K562 (cell line): ENCODE data around the gene CXCR5. TPM values are rescaled to one million over a fixed set of nuclear protein-coding genes. Genes with fewer than 3 reads are reported as not detected.
A peak's percentile ranks its signal among the peaks of the same experiment; 100 is the strongest.

ENCODE experiments used
- BMI1 ChIP-seq: fragments of 150-350 bp; IDR thresholded peaks from 2 replicates; pipeline ENCODE4 v1.6.1; 2014; ENCODE audit warnings: low read length
- BRD9 ChIP-seq: fragments of 450-650 bp; IDR thresholded peaks from 2 replicates; pipeline ENCODE4 v1.6.1; 2018; ENCODE audit warnings: low read depth; ENCODE audit not compliant: partially characterized antibody
- CBX8 ChIP-seq: fragments of 200-600 bp; sonication (generic); IDR thresholded peaks from 2 replicates; pipeline ENCODE4 v1.6.1; 2012; ENCODE audit warnings: borderline replicate concordance, mixed run types, low read depth, mild to moderate bottlenecking, moderate library complexity, mixed read lengths, low read length, control low read depth, inconsistent platforms; ENCODE audit not compliant: poor library complexity, severe bottlenecking; ENCODE audit errors: extremely low read depth
- HDAC2 ChIP-seq: fragments of 450-650 bp; IDR thresholded peaks from 2 replicates; pipeline ENCODE4 v1.6.1; 2016; ENCODE audit warnings: mild to moderate bottlenecking
- HOMEZ ChIP-seq: fragments of 250-450 bp; sonication (Bioruptor Pico); IDR thresholded peaks from 2 replicates; pipeline ENCODE4 v1.4.0; 2020; ENCODE audit warnings: mild to moderate bottlenecking, moderate library complexity
- LARP7 ChIP-seq: fragments of 450-650 bp; IDR thresholded peaks from 2 replicates; pipeline ENCODE4 v1.6.1; 2016
- MBD1 ChIP-seq: fragments of 250-450 bp; sonication (Bioruptor Pico); IDR thresholded peaks from 2 replicates; pipeline ENCODE4 v1.8.0; 2022; ENCODE audit warnings: inconsistent platforms
- NCOR1 ChIP-seq: fragments of 450-650 bp; IDR thresholded peaks from 2 replicates; pipeline ENCODE4 v1.6.1; 2016; ENCODE audit warnings: mild to moderate bottlenecking, moderate library complexity
- PML ChIP-seq: IDR thresholded peaks from 2 replicates; pipeline ENCODE4 v1.6.1; 2012; ENCODE audit warnings: low read length, inconsistent platforms
- RB1 ChIP-seq: fragments of 450-650 bp; IDR thresholded peaks from 2 replicates; pipeline ENCODE4 v1.6.1; 2017; ENCODE audit warnings: low read depth, mild to moderate bottlenecking
- RNF2 ChIP-seq: sonication (generic); IDR thresholded peaks from 2 replicates; pipeline ENCODE4 v1.6.1; 2016
- SAFB2 ChIP-seq: fragments of 200-400 bp; formaldehyde crosslinking; IDR thresholded peaks from 2 replicates; pipeline ENCODE4 v1.6.1; 2018; ENCODE audit warnings: borderline replicate concordance, low read length, low read depth, moderate library complexity; ENCODE audit not compliant: severe bottlenecking
- TRIM25 ChIP-seq: fragments of 450-650 bp; IDR thresholded peaks from 2 replicates; pipeline ENCODE4 v1.7.0; 2016; ENCODE audit warnings: borderline replicate concordance
- ZNF280A ChIP-seq: fragments of 450-650 bp; IDR thresholded peaks from 2 replicates; pipeline ENCODE4 v1.6.1; 2018; ENCODE audit warnings: mild to moderate bottlenecking, low read depth; ENCODE audit not compliant: partially characterized antibody
- polyA plus RNA-seq, 8 experiments: library from polyadenylated mRNA; depleted of rRNA in 4 of 8; stranded (reverse) in 5 of 8; unstranded in 3 of 8; fragments of >200 nt; fragmentation: Nextera tagmentation in 2 of 8; fragmentation: Illumina TruSeq in 1 of 8; extraction: Ambion mirVana in 2 of 8; extraction: Trizol in 1 of 8; gene quantifications; 2 replicates each; pipeline versions ENCODE4 v1.2.1 to v1.2.3, GENCODE V29; 2011 to 2014; ENCODE audit warnings: inconsistent platforms in 1 of 8, missing spikeins in 1 of 8
- total RNA-seq, 7 experiments: library from RNA; depleted of rRNA in 6 of 7; stranded (reverse); fragments of >200 nt in 6 of 7; fragmentation: Illumina TruSeq in 2 of 7; extraction: Trizol in 2 of 7; gene quantifications; 2 replicates each; pipeline versions ENCODE4 v1.2.1 to v1.2.3, GENCODE V29; 2011 to 2021; ENCODE audit warnings: low replicate concordance in 1 of 7
- TF ChIP-seq, protein P1 (sequence below): fragments of 250-450 bp; sonication (Bioruptor Pico); IDR thresholded peaks from 2 replicates; pipeline ENCODE4 v1.5.0; 2022; ENCODE audit warnings: mild to moderate bottlenecking
- TF ChIP-seq, protein P2 (sequence below): fragments of 450-650 bp; IDR thresholded peaks from 2 replicates; pipeline ENCODE4 v1.6.1; 2017; ENCODE audit warnings: antibody characterized with exemption

The CXCR5 gene
- total and polyA plus RNA-seq, 9 of the 15 experiments (the other 6 are each of a cell fraction or from before 2014, with no cell fraction given): 0.03 to 0.06 TPM; not detected in 7

- TF ChIP-seq HOMEZ (0 out of 2 replicates have a peak, but pooled peaks have one; percentile 5), CBX8 (no peak), TRIM25 (no peak), SAFB2 (no peak), PML (peak; percentile 21; the same call in 1 of the 2 replicates), NCOR1 (no peak), BRD9 (peak; percentile 95), ZNF280A (no peak), LARP7 (no peak), RNF2 (peak; percentile 51; the same call in 1 of the 2 replicates), HDAC2 (peak; percentile 90), BMI1 (no peak), MBD1 (CRISPR knock-in tag) (no peak), RB1 (no peak)
- TF ChIP-seq, protein P1, sequence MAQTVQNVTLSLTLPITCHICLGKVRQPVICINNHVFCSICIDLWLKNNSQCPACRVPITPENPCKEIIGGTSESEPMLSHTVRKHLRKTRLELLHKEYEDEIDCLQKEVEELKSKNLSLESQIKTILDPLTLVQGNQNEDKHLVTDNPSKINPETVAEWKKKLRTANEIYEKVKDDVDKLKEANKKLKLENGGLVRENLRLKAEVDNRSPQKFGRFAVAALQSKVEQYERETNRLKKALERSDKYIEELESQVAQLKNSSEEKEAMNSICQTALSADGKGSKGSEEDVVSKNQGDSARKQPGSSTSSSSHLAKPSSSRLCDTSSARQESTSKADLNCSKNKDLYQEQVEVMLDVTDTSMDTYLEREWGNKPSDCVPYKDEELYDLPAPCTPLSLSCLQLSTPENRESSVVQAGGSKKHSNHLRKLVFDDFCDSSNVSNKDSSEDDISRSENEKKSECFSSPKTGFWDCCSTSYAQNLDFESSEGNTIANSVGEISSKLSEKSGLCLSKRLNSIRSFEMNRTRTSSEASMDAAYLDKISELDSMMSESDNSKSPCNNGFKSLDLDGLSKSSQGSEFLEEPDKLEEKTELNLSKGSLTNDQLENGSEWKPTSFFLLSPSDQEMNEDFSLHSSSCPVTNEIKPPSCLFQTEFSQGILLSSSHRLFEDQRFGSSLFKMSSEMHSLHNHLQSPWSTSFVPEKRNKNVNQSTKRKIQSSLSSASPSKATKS (CRISPR knock-in tag): no peak
- TF ChIP-seq, protein P2, sequence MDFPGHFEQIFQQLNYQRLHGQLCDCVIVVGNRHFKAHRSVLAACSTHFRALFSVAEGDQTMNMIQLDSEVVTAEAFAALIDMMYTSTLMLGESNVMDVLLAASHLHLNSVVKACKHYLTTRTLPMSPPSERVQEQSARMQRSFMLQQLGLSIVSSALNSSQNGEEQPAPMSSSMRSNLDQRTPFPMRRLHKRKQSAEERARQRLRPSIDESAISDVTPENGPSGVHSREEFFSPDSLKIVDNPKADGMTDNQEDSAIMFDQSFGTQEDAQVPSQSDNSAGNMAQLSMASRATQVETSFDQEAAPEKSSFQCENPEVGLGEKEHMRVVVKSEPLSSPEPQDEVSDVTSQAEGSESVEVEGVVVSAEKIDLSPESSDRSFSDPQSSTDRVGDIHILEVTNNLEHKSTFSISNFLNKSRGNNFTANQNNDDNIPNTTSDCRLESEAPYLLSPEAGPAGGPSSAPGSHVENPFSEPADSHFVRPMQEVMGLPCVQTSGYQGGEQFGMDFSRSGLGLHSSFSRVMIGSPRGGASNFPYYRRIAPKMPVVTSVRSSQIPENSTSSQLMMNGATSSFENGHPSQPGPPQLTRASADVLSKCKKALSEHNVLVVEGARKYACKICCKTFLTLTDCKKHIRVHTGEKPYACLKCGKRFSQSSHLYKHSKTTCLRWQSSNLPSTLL: no peak
These were observed 28.4 kb downstream of the CXCR5 start (continued) for GRCh38 chr11:118911880-118912741.
